Panc1 (cell line): ENCODE data around the gene PTPN9. TPM values are rescaled to one million over a fixed set of nuclear protein-coding genes. Genes with fewer than 3 reads are reported as not detected.
"Not testable (repeated sequence)": the region's sequence is repeated elsewhere in the genome, so short reads cannot be mapped to it uniquely, and the experiment has no call there.

Source experiments
- ATAC-seq: fragments of 200-7000 bp; cut with Tn5 transposase; 2 replicates; pipeline ENCODE4 v1.9.1; 2020; ENCODE audit warnings: mild to moderate bottlenecking, moderate library complexity
- BruUV-seq: library from RNA; stranded (reverse); fragments of 400-500 nt; replicated peaks from 2 replicates; lab custom pipeline; 2021; lab: Mats Ljungman, UMichigan
- CTCF ChIA-PET: fragments of 300-600 bp; sonication (Branson Sonifier 250); formaldehyde crosslinking; loops from one replicate; lab custom pipeline; 2022; ENCODE audit warnings: antibody characterized with exemption; lab: Charles Lee
- POLR2A ChIA-PET: fragments of 300-600 bp; sonication (Branson Sonifier 250); formaldehyde crosslinking; loops from one replicate; lab custom pipeline; 2022; ENCODE audit warnings: antibody characterized with exemption; lab: Charles Lee
- DNase-seq: peaks from one replicate; pipeline ENCODE4 v3.0.0-alpha.2; 2010; ENCODE audit warnings: low read depth, low spot score
- H3K27ac ChIP-seq: 2 replicates; pipeline ENCODE4 v1.5.1; 2011; ENCODE audit warnings: mild to moderate bottlenecking, low read length, inconsistent platforms
- H3K27me3 ChIP-seq: fragments of 200-500 bp; sonication (Bioruptor generic); 2 replicates; pipeline ENCODE4 v1.6.0; 2014; ENCODE audit warnings: low read length, inconsistent platforms; ENCODE audit not compliant: control insufficient read depth, insufficient read depth
- H3K36me3 ChIP-seq: fragments of 200-500 bp; sonication (Bioruptor generic); 2 replicates; pipeline ENCODE4 v1.5.1; 2014; ENCODE audit warnings: inconsistent platforms, mild to moderate bottlenecking, low read length, moderate library complexity; ENCODE audit not compliant: control insufficient read depth, insufficient read depth
- H3K4me1 ChIP-seq: 2 replicates; pipeline ENCODE4 v1.5.1; 2011; ENCODE audit warnings: inconsistent platforms, mild to moderate bottlenecking, low read length, moderate library complexity; ENCODE audit not compliant: control insufficient read depth, insufficient read depth
- H3K4me3 ChIP-seq, 2 experiments: 2 replicates each; pipeline ENCODE4 v1.5.1; 2011 to 2012; ENCODE audit warnings: low read depth in 2 of 2, low read length in 2 of 2, mild to moderate bottlenecking in 2 of 2, inconsistent platforms in 1 of 2, moderate library complexity in 1 of 2
- H3K9me3 ChIP-seq: fragments of 200-500 bp; sonication (Bioruptor generic); 2 replicates; pipeline ENCODE4 v1.5.1; 2014; ENCODE audit warnings: low read depth, mild to moderate bottlenecking, inconsistent platforms, low read length, moderate library complexity; ENCODE audit not compliant: control insufficient read depth, insufficient read depth
- POLR2AphosphoS5 ChIP-seq: IDR thresholded peaks from 2 replicates; pipeline ENCODE4 v1.6.1; 2012; ENCODE audit warnings: mild to moderate bottlenecking, low read depth, low read length, moderate library complexity
- REST ChIP-seq, 2 experiments: IDR thresholded peaks; 2 replicates each; pipeline ENCODE4 v1.6.1; 2011 to 2012; ENCODE audit warnings: low read depth in 2 of 2, control low read depth in 1 of 2, low read length in 1 of 2, mild to moderate bottlenecking in 1 of 2, moderate library complexity in 1 of 2; ENCODE audit not compliant: insufficient read depth in 1 of 2
- SIN3A ChIP-seq: IDR thresholded peaks from 2 replicates; pipeline ENCODE4 v1.6.1; 2012; ENCODE audit warnings: low read depth, mild to moderate bottlenecking, low read length, moderate library complexity, borderline replicate concordance; ENCODE audit not compliant: insufficient read depth
- TCF7L2 ChIP-seq: IDR thresholded peaks from 2 replicates; pipeline ENCODE4 v1.6.1; 2011; ENCODE audit warnings: mild to moderate bottlenecking, low read depth, low read length, inconsistent platforms
- in situ Hi-C: cut with HindIII; loops from 2 replicates; pipeline ENCODE4 v1.10.0; 2016; ENCODE audit warnings: low sequenced_read_pairs, low pct_unique_long_range_greater_than_20kb
- intact Hi-C: fragments of 100-400 bp; cut with micrococcal nuclease; formaldehyde crosslinking; loops from one replicate; pipeline ENCODE4 v1.10.0; 2022; ENCODE audit not compliant: unreplicated experiment
- total RNA-seq: library from RNA; stranded (reverse); gene quantifications from one replicate; pipeline ENCODE4 v1.2.1, GENCODE V29; 2021; ENCODE audit not compliant: unreplicated experiment
- TF ChIP-seq, protein P1 (sequence below): fragments of 450-650 bp; IDR thresholded peaks from 2 replicates; pipeline ENCODE4 v1.5.1; 2017; ENCODE audit warnings: mild to moderate bottlenecking

PTPN9 gene
- total RNA-seq, 1 experiment from 2014 or later, result 38.4 TPM

- in situ Hi-C loops, result not testable (repeated sequence)
Observed at GRCh38 chr15:75477094-75477493, 102.0 kb downstream of the PTPN9 start.

GRCh38 chr15:75468913-75469598 is 110.1 kb downstream of the PTPN9 start:
- no TSS peak for BruUV-seq
- DNase-seq (no peak), ATAC-seq (no peak)
- Histone ChIP-seq H3K36me3 (peaks cover 9% of the 10 kb centered on the region; the same call in 1 of the 2 replicates), H3K4me1 (no peaks in the 10 kb centered on the region), H3K9me3 (no peaks in the 10 kb centered on the region), H3K4me3 (no peak overlapping the region), H3K27me3 (no peaks in the 10 kb centered on the region), H3K27ac (no peak overlapping the region)
- intact Hi-C loops (no loop called here), in situ Hi-C loops (no loop called here)
- TF ChIP-seq REST (IDR thresholded peaks at IDR 0.05; ENCODE audit: insufficient read depth in 1 of 2, low read depth in 2 of 2, low read length in 1 of 2), result no peak
- TF ChIP-seq, protein P1, sequence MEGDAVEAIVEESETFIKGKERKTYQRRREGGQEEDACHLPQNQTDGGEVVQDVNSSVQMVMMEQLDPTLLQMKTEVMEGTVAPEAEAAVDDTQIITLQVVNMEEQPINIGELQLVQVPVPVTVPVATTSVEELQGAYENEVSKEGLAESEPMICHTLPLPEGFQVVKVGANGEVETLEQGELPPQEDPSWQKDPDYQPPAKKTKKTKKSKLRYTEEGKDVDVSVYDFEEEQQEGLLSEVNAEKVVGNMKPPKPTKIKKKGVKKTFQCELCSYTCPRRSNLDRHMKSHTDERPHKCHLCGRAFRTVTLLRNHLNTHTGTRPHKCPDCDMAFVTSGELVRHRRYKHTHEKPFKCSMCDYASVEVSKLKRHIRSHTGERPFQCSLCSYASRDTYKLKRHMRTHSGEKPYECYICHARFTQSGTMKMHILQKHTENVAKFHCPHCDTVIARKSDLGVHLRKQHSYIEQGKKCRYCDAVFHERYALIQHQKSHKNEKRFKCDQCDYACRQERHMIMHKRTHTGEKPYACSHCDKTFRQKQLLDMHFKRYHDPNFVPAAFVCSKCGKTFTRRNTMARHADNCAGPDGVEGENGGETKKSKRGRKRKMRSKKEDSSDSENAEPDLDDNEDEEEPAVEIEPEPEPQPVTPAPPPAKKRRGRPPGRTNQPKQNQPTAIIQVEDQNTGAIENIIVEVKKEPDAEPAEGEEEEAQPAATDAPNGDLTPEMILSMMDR, result no peak
- TF ChIP-seq TCF7L2, result no peak
- TF ChIP-seq SIN3A, result no peak
- TF ChIP-seq POLR2AphosphoS5, result no peak
- ChIA-PET POLR2A (no interaction called here), CTCF (no interaction called here)

More at GRCh38 chr15:75477094-75477493, 102.0 kb downstream of the PTPN9 start:
- H3K4me3 ChIP-seq, ATAC-seq, BruUV-seq, POLR2A ChIA-PET, H3K9me3 ChIP-seq, H3K4me1 ChIP-seq, DNase-seq, H3K27me3 ChIP-seq, H3K36me3 ChIP-seq, H3K27ac ChIP-seq, intact Hi-C loops, CTCF ChIA-PET: not testable (repeated sequence)

DNA sequence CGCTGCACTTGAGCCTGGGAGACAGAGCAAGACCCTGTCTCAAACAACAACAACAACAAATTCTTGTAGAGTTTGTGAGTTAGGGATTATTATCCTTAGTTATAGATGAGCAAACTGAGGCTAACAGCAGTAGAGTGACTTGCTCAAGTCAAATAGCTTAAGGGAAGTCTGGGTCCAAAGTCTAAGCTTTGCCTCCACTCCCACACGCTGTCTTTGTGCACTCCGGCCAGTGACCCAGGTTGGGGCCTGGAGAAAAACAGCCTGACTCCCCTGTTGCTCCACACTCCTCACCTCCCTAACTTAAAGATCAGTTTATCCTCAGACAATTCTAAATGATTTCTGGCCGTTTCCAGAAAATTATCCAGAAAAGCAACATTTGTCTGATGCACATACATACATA is 118.5 kb downstream of the PTPN9 start:
- H3K4me1 ChIP-seq, result peaks cover 34% of the 10 kb centered on the region
- no TSS peak for BruUV-seq
- intact Hi-C loops (no loop called here), in situ Hi-C loops (no loop called here)
- POLR2A ChIA-PET, result no interaction called here
- TF ChIP-seq REST (IDR thresholded peaks at IDR 0.05; ENCODE audit: insufficient read depth in 1 of 2, low read depth in 2 of 2, low read length in 1 of 2) (no peak), POLR2AphosphoS5 (no peak), SIN3A (no peak), TCF7L2 (no peak)
- TF ChIP-seq, protein P1, result no peak
- DNase-seq (no peak), ATAC-seq (no peak)
- H3K4me3 ChIP-seq, result no peak overlapping the region
- CTCF ChIA-PET, result no interaction called here
- H3K27me3 ChIP-seq, result no peaks in the 10 kb centered on the region
- peaks cover 3% of the 10 kb centered on the region; the same call in 1 of the 2 replicates for H3K36me3 ChIP-seq
- no peaks in the 10 kb centered on the region for H3K9me3 ChIP-seq
- peak overlapping the region; percentile 53; the same call in 1 of the 2 replicates for H3K27ac ChIP-seq
